K562 (cell line): ENCODE measurements around the gene SMG9. TPM values are rescaled to one million over a fixed set of nuclear protein-coding genes. Genes with fewer than 3 reads are reported as not detected.

Source experiments
- ATAC-seq: fragments of 200-7000 bp; cut with Tn5 transposase; 3 replicates; pipeline ENCODE4 v1.9.1; 2020; ENCODE audit warnings: moderate library complexity
- BruUV-seq: library from RNA; stranded (reverse); fragments of 400-500 nt; replicated peaks from 2 replicates; lab custom pipeline; 2021; lab: Mats Ljungman, UMichigan
- CTCF ChIA-PET: fragments of 300-600 bp; formaldehyde crosslinking; extraction: SDS; loops from one replicate; lab custom pipeline; 2021; ENCODE audit warnings: low intra/inter-chr PET ratio; lab: Yijun Ruan, JAX
- POLR2A ChIA-PET: fragments of 300-600, 350-650 bp; sonication (Branson Sonifier 250); formaldehyde crosslinking; extraction: SDS; loops from one replicate; lab custom pipeline; 2021; ENCODE audit warnings: antibody characterized with exemption, inconsistent platforms; lab: Yijun Ruan, JAX
- DNase-seq, 4 experiments: peaks; one replicate each; pipeline versions ENCODE4 v3.0.0 to v3.0.0-alpha.2; 2011 to 2018; ENCODE audit warnings: low spot score in 3 of 4, mixed read lengths in 3 of 4; ENCODE audit errors: extremely low read depth in 1 of 4
- FAIRE-seq: peaks from 2 replicates; lab custom pipeline; 2011; peaks lifted over from hg19 to GRCh38; lab: Jason Lieb, UNC
- H2AFZ ChIP-seq: 2 replicates; pipeline ENCODE4 v1.6.0; 2011; ENCODE audit warnings: low read depth, low read length, control low read depth, inconsistent platforms
- H3K27ac ChIP-seq: fragments of 200-600 bp; 3 replicates; pipeline ENCODE4 v1.8.0; 2011; ENCODE audit warnings: low read depth, mild to moderate bottlenecking, control low read depth, inconsistent platforms, low read length, moderate library complexity, mixed read lengths; ENCODE audit errors: extremely low read depth
- H3K27me3 ChIP-seq, 2 experiments: fragments of 300-600 bp in 1 of 2; 2 replicates in 1 of 2; 3 replicates in 1 of 2; pipeline versions ENCODE4 v1.6.0 to v1.8.0; 2011; ENCODE audit warnings: inconsistent platforms in 2 of 2, low read length in 2 of 2, mild to moderate bottlenecking in 1 of 2, mixed read lengths in 1 of 2, moderate library complexity in 1 of 2; ENCODE audit not compliant: control insufficient read depth in 2 of 2, insufficient read depth in 2 of 2
- H3K36me3 ChIP-seq: fragments of 300-600 bp; 3 replicates; pipeline ENCODE4 v1.8.0; 2011; ENCODE audit warnings: mild to moderate bottlenecking, low read length, inconsistent platforms; ENCODE audit not compliant: control insufficient read depth, insufficient read depth
- H3K4me1 ChIP-seq, 2 experiments: fragments of 200-600 bp in 1 of 2; replicated peaks in 1 of 2; 2 replicates in 1 of 2; 3 replicates in 1 of 2; pipeline versions ENCODE4 v1.5.1 to v1.8.0; 2011; ENCODE audit warnings: inconsistent platforms in 2 of 2, low read length in 2 of 2, mild to moderate bottlenecking in 1 of 2, mixed read lengths in 1 of 2, moderate library complexity in 1 of 2; ENCODE audit not compliant: control insufficient read depth in 2 of 2, insufficient read depth in 2 of 2
- H3K4me2 ChIP-seq: 2 replicates; pipeline ENCODE4 v1.6.1; 2011; ENCODE audit warnings: low read length, control low read depth, inconsistent platforms, mixed read lengths; ENCODE audit not compliant: insufficient read depth
- H3K4me3 ChIP-seq: fragments of 200-600 bp; sonication (generic), shearing (Covaris generic); 2 replicates; pipeline ENCODE4 v1.5.1; 2016; ENCODE audit warnings: control low read depth, inconsistent platforms
- H3K79me2 ChIP-seq: fragments of 200-600 bp; 3 replicates; pipeline ENCODE4 v1.8.0; 2011; ENCODE audit warnings: low read length, inconsistent platforms; ENCODE audit not compliant: control insufficient read depth, insufficient read depth
- H3K9ac ChIP-seq, 2 experiments: 2 replicates each; pipeline versions ENCODE4 v1.6.0 to v1.6.1; 2011; ENCODE audit warnings: low read depth in 2 of 2, low read length in 2 of 2, control low read depth in 1 of 2, inconsistent platforms in 1 of 2, mild to moderate bottlenecking in 1 of 2, mixed read lengths in 1 of 2; ENCODE audit not compliant: insufficient read depth in 1 of 2
- H3K9me1 ChIP-seq: one replicate; pipeline ENCODE4 v1.6.0; 2011; ENCODE audit warnings: inconsistent platforms, mild to moderate bottlenecking, low read length, moderate library complexity; ENCODE audit not compliant: control insufficient read depth, insufficient read depth
- H3K9me3 ChIP-seq: replicated peaks from 2 replicates; pipeline ENCODE4 v1.5.1; 2011; ENCODE audit warnings: low read depth, low read length, inconsistent platforms; ENCODE audit not compliant: control insufficient read depth, insufficient read depth
- H4K20me1 ChIP-seq: replicated peaks from 2 replicates; pipeline ENCODE4 v1.6.1; 2011; ENCODE audit warnings: low read length, inconsistent platforms, mixed read lengths; ENCODE audit not compliant: control insufficient read depth, insufficient read depth
- CBX3 ChIP-seq, 2 experiments: IDR thresholded peaks; 1 replicate in 1 of 2; 2 replicates in 1 of 2; pipeline ENCODE4 v1.6.1; 2012; ENCODE audit warnings: inconsistent platforms in 2 of 2, low read length in 2 of 2, borderline replicate concordance in 1 of 2, control low read depth in 1 of 2
- CBX5 ChIP-seq: IDR thresholded peaks from 2 replicates; pipeline ENCODE4 v1.6.1; 2014; ENCODE audit warnings: low read depth, borderline replicate concordance
- CEBPG ChIP-seq, 3 experiments: fragments of 200-800 bp in 1 of 3; sonication (Bioruptor generic) in 1 of 3; sonication (generic) in 1 of 3; formaldehyde crosslinking in 1 of 3; IDR thresholded peaks in 2 of 3; conservative IDR thresholded peaks in 1 of 3; 2 replicates each; pipeline versions ENCODE4 v1.6.1 to v1.8.0; 2016 to 2022; ENCODE audit warnings: missing compliant biosample characterization in 2 of 3, missing genetic modification characterization in 2 of 3, mild to moderate bottlenecking in 1 of 3, missing genetic modification reagents in 1 of 3
- TRIM28 ChIP-seq: fragments of 450-650 bp; IDR thresholded peaks from 2 replicates; pipeline ENCODE4 v1.6.1; 2017
- ZNF165 ChIP-seq: fragments of 250-450 bp; sonication (Bioruptor Pico); IDR thresholded peaks from 2 replicates; pipeline ENCODE4 v1.4.0; 2020; ENCODE audit warnings: borderline replicate concordance
- ZNF280A ChIP-seq: fragments of 450-650 bp; IDR thresholded peaks from 2 replicates; pipeline ENCODE4 v1.6.1; 2018; ENCODE audit warnings: mild to moderate bottlenecking, low read depth; ENCODE audit not compliant: partially characterized antibody
- ZNF41 ChIP-seq: fragments of 250-450 bp; sonication (Bioruptor Pico); conservative IDR thresholded peaks from 2 replicates; pipeline ENCODE4 v1.4.0; 2020; ENCODE audit warnings: mild to moderate bottlenecking
- WGBS: fragments of 100-300 bp; shearing (Covaris generic); methylation state at CpG from one replicate; pipeline ENCODE4 v1.1.6; 2016; ENCODE audit warnings: low coverage, mixed read lengths; ENCODE audit not compliant: insufficient coverage; ENCODE audit errors: missing lambda C conversion rate; 5-methylcytosine and 5-hydroxymethylcytosine counted together
- in situ Hi-C: fragments of 300-500 bp; cut with MboI; formaldehyde crosslinking; loops from 4 replicates; pipeline ENCODE4 v1.15.0; 2018; ENCODE audit warnings: inconsistent platforms, mixed read lengths
- intact Hi-C: fragments of 100-400 bp; cut with micrococcal nuclease; formaldehyde crosslinking; loops from 2 replicates; pipeline ENCODE4 v1.14.2; 2022
- polyA plus RNA-seq, 8 experiments: library from polyadenylated mRNA; depleted of rRNA in 4 of 8; stranded (reverse) in 5 of 8; unstranded in 3 of 8; fragments of >200 nt; fragmentation: Nextera tagmentation in 2 of 8; fragmentation: Illumina TruSeq in 1 of 8; extraction: Ambion mirVana in 2 of 8; extraction: Trizol in 1 of 8; gene quantifications; 2 replicates each; pipeline versions ENCODE4 v1.2.1 to v1.2.3, GENCODE V29; 2011 to 2014; ENCODE audit warnings: inconsistent platforms in 1 of 8, missing spikeins in 1 of 8
- total RNA-seq, 7 experiments: library from RNA; depleted of rRNA in 6 of 7; stranded (reverse); fragments of >200 nt in 6 of 7; fragmentation: Illumina TruSeq in 2 of 7; extraction: Trizol in 2 of 7; gene quantifications; 2 replicates each; pipeline versions ENCODE4 v1.2.1 to v1.2.3, GENCODE V29; 2011 to 2021; ENCODE audit warnings: low replicate concordance in 1 of 7

The SMG9 gene
- total and polyA plus RNA-seq, 9 of the 15 experiments (the other 6 are each of a cell fraction or from before 2014, with no cell fraction given) = 1.7 to 79.7 (median 40.2) TPM

GRCh38 chr19:43691755-43692154, 63.0 kb downstream of the SMG9 start:
- no peak overlapping the region for H3K4me3 ChIP-seq
- no peaks in the 10 kb centered on the region for H4K20me1 ChIP-seq
- ATAC-seq (no peak), FAIRE-seq (no peak), DNase-seq (no peak)
- no peak overlapping the region for H2AFZ ChIP-seq
- peaks cover 6% of the 10 kb centered on the region for H3K9me3 ChIP-seq
- intact Hi-C loops (no loop called here), in situ Hi-C loops (no loop called here)
- H3K4me1 ChIP-seq = no peaks in the 10 kb centered on the region; a peak in 2 of 5 replicates
- ChIA-PET CTCF (no interaction called here), POLR2A (no interaction called here)
- 3% methylated on average over 5 of the region's 5 CpGs for WGBS
- TF ChIP-seq ZNF165 (no peak), CBX5 (peak; percentile 91), CBX3 (IDR thresholded peaks at IDR 0.05; ENCODE audit: borderline replicate concordance in 1 of 2, low read length in 2 of 2) (peak in 1 of 2 experiments; percentile 97; a peak in 2 of 3 replicates), ZNF280A (peak; percentile 67), CEBPG (CRISPR knock-in tag; IDR thresholded peaks at IDR 0.05) (no peak), CEBPG (tag; conservative IDR thresholded peaks at IDR 0.05 in 1 of 2, IDR thresholded peaks at IDR 0.05 in 1 of 2) (no peak), TRIM28 (0 out of 2 replicates have a peak, but pooled peaks have one; percentile 54), ZNF41 (CRISPR knock-in tag) (peak; percentile 100)
- no peaks in the 10 kb centered on the region for H3K9me1 ChIP-seq
- H3K27ac ChIP-seq = no peak overlapping the region
- H3K4me2 ChIP-seq = no peak overlapping the region
- no peaks in the 10 kb centered on the region for H3K79me2 ChIP-seq
- no peak overlapping the region for H3K9ac ChIP-seq
- BruUV-seq = no TSS peak
- no peaks in the 10 kb centered on the region for H3K36me3 ChIP-seq
- H3K27me3 ChIP-seq = 0 out of 5 replicates have a peak, but pooled peaks cover 0 to 4% of the 10 kb centered on the region in 2 experiments
